ENCODE measurements around the gene PTPRN2. TPM values are rescaled to one million over a fixed set of nuclear protein-coding genes. Genes with fewer than 3 reads are reported as not detected.

Gene PTPRN2
- total RNA-seq, 1 donor from 2014 or later, result 15.4 TPM

GRCh38 chr7:157558875-157559595, 1028.6 kb downstream of the PTPRN2 start:
- Mint-ChIP-seq H3K36me3 (no peaks in the 10 kb centered on the region), H3K9me3 (no peaks in the 10 kb centered on the region), H3K4me3 (no peak overlapping the region), H3K27ac (no peak overlapping the region), H3K4me1 (ENCODE audit: unreplicated experiment) (no peaks in the 10 kb centered on the region), H3K27me3 (no peaks in the 10 kb centered on the region)
- no peak for DNase-seq (ENCODE audit: extremely low spot score, unreplicated experiment)
- no peak for TF ChIP-seq CTCF (conservative IDR thresholded peaks at IDR 0.05)

- no peaks in the 10 kb centered on the region for H3K27me3 Mint-ChIP-seq
- H3K27ac Mint-ChIP-seq, result no peak overlapping the region
- no peaks in the 10 kb centered on the region for H3K9me3 Mint-ChIP-seq
- H3K4me1 Mint-ChIP-seq (ENCODE audit: unreplicated experiment), result no peaks in the 10 kb centered on the region
- TF ChIP-seq CTCF (conservative IDR thresholded peaks at IDR 0.05), result no peak
- no peak overlapping the region for H3K4me3 Mint-ChIP-seq
- no peak for DNase-seq (ENCODE audit: extremely low spot score, unreplicated experiment)
- H3K36me3 Mint-ChIP-seq, result no peaks in the 10 kb centered on the region
Observed at GRCh38 chr7:157558516-157558874, 1029.1 kb downstream of the PTPRN2 start.

GRCh38 chr7:157558061-157558460, 1029.6 kb downstream of the PTPRN2 start:
- H3K36me3 Mint-ChIP-seq, result no peaks in the 10 kb centered on the region
- no peaks in the 10 kb centered on the region for H3K9me3 Mint-ChIP-seq
- no peak overlapping the region for H3K27ac Mint-ChIP-seq
- TF ChIP-seq CTCF (conservative IDR thresholded peaks at IDR 0.05), result no peak
- no peak overlapping the region for H3K4me3 Mint-ChIP-seq
- H3K4me1 Mint-ChIP-seq (ENCODE audit: unreplicated experiment), result no peaks in the 10 kb centered on the region
- no peaks in the 10 kb centered on the region for H3K27me3 Mint-ChIP-seq
- no peak for DNase-seq (ENCODE audit: extremely low spot score, unreplicated experiment)

- Mint-ChIP-seq H3K9me3 (no peaks in the 10 kb centered on the region), H3K36me3 (no peaks in the 10 kb centered on the region), H3K4me1 (ENCODE audit: unreplicated experiment) (no peaks in the 10 kb centered on the region), H3K27me3 (no peaks in the 10 kb centered on the region), H3K27ac (no peak overlapping the region), H3K4me3 (no peak overlapping the region)
- no peak for DNase-seq (ENCODE audit: extremely low spot score, unreplicated experiment)
- no peak for TF ChIP-seq CTCF (conservative IDR thresholded peaks at IDR 0.05)
Observed at GRCh38 chr7:157557263-157557662, 1030.4 kb downstream of the PTPRN2 start.

- Mint-ChIP-seq H3K27ac (no peak overlapping the region), H3K27me3 (no peaks in the 10 kb centered on the region), H3K4me1 (ENCODE audit: unreplicated experiment) (no peaks in the 10 kb centered on the region), H3K9me3 (no peaks in the 10 kb centered on the region), H3K4me3 (no peak overlapping the region), H3K36me3 (no peaks in the 10 kb centered on the region)
- no peak for DNase-seq (ENCODE audit: extremely low spot score, unreplicated experiment)
- no peak for TF ChIP-seq CTCF (conservative IDR thresholded peaks at IDR 0.05)
Observed at GRCh38 chr7:157556642-157556944, 1031.0 kb downstream of the PTPRN2 start.

Data from type B pancreatic cell (in vitro differentiated cells).